Measurements from ENCODE around the gene CDS2.

CDS2 gene

GRCh38 chr20:5119435-5120184 is 7.2 kb upstream of the CDS2 start, which contains the start of gene PCNA:
Gene PCNA (minus strand): TSS chr20:5119958. CDS start chr20:5119798, 160 bp downstream.
- peak; percentile 99 for DNase-seq

- DNase-seq: no peak
These were observed 6.7 kb upstream of the CDS2 start for GRCh38 chr20:5120185-5120476.

- no peak for DNase-seq
These were observed 3.9 kb upstream of the CDS2 start for GRCh38 chr20:5122873-5123260.

GRCh38 chr20:5127204-5127858 is 523 bp downstream of the CDS2 start:
- peak; percentile 65 for DNase-seq

- DNase-seq: no peak
These were observed 1.1 kb downstream of the CDS2 start for GRCh38 chr20:5127859-5128424.

- no peak for DNase-seq
These were observed 2.1 kb downstream of the CDS2 start for GRCh38 chr20:5128886-5129285.

GRCh38 chr20:5131502-5131901 is 4.7 kb downstream of the CDS2 start:
- DNase-seq: no peak

- DNase-seq: no peak
These were observed 7.2 kb downstream of the CDS2 start for GRCh38 chr20:5133998-5134397.

GRCh38 chr20:5135363-5136012 is 8.7 kb downstream of the CDS2 start:
- no peak for DNase-seq

GRCh38 chr20:5136096-5136495 is 9.3 kb downstream of the CDS2 start:
- no peak for DNase-seq

GRCh38 chr20:5140195-5140594 is 13.4 kb downstream of the CDS2 start:
- DNase-seq: no peak

GRCh38 chr20:5141615-5142014 is 14.8 kb downstream of the CDS2 start:
- DNase-seq: no peak

- no peak for DNase-seq
These were observed 17.0 kb downstream of the CDS2 start for GRCh38 chr20:5143851-5144250.

- no peak for DNase-seq
These were observed 18.7 kb downstream of the CDS2 start for GRCh38 chr20:5145365-5146098.

GRCh38 chr20:5146099-5146668 is 19.4 kb downstream of the CDS2 start:
- DNase-seq: no peak

GRCh38 chr20:5146871-5147592 is 20.2 kb downstream of the CDS2 start:
- DNase-seq: no peak

- no peak for DNase-seq
These were observed 21.8 kb downstream of the CDS2 start for GRCh38 chr20:5148581-5148980.

- no peak for DNase-seq
These were observed 23.1 kb downstream of the CDS2 start for GRCh38 chr20:5149892-5150225.

GRCh38 chr20:5150226-5151076 is 23.6 kb downstream of the CDS2 start:
- no peak for DNase-seq

GRCh38 chr20:5153152-5153467 is 26.3 kb downstream of the CDS2 start:
- no peak for DNase-seq
